SK-N-SH treated with all-trans-retinoic acid at 6 μM for 48 hours (cell line): ENCODE results near the gene C14orf180.

Experiments used
- ARNTL ChIP-seq: fragments of 450-650 bp; formaldehyde crosslinking; IDR thresholded peaks from 2 replicates; pipeline ENCODE4 v1.5.0; 2020; ENCODE audit warnings: low read depth, mild to moderate bottlenecking, moderate library complexity, borderline replicate concordance
- BACH2 ChIP-seq: fragments of 250-450 bp; sonication (Bioruptor Pico); IDR thresholded peaks from 2 replicates; pipeline ENCODE4 v1.9.0; 2021; ENCODE audit warnings: mild to moderate bottlenecking, borderline replicate concordance
- PATZ1 ChIP-seq: fragments of 250-450 bp; sonication (Bioruptor Pico); IDR thresholded peaks from 2 replicates; pipeline ENCODE4 v1.8.0; 2020; ENCODE audit warnings: mild to moderate bottlenecking, moderate library complexity, borderline replicate concordance
- POU6F1 ChIP-seq: fragments of 250-450 bp; sonication (Bioruptor Pico); IDR thresholded peaks from 2 replicates; pipeline ENCODE4 v1.8.0; 2021; ENCODE audit warnings: low read depth, mild to moderate bottlenecking, moderate library complexity, borderline replicate concordance
- PPARA ChIP-seq: fragments of 250-450 bp; sonication (Bioruptor Pico); IDR thresholded peaks from 2 replicates; pipeline ENCODE4 v1.5.0; 2020; ENCODE audit warnings: mild to moderate bottlenecking, borderline replicate concordance
- SNAI2 ChIP-seq: fragments of 250-450 bp; sonication (Bioruptor Pico); IDR thresholded peaks from 2 replicates; pipeline ENCODE4 v1.5.0; 2020; ENCODE audit warnings: mild to moderate bottlenecking, moderate library complexity
- TOX ChIP-seq: fragments of 250-450 bp; sonication (Bioruptor Pico); IDR thresholded peaks from 2 replicates; pipeline ENCODE4 v1.8.0; 2021; ENCODE audit warnings: mild to moderate bottlenecking, moderate library complexity, borderline replicate concordance
- ZFP30 ChIP-seq: fragments of 450-650 bp; formaldehyde crosslinking; IDR thresholded peaks from 2 replicates; pipeline ENCODE4 v1.5.0; 2022; ENCODE audit warnings: mild to moderate bottlenecking, moderate library complexity
- ZNF565 ChIP-seq: fragments of 450-650 bp; formaldehyde crosslinking; conservative IDR thresholded peaks from 2 replicates; pipeline ENCODE4 v1.5.0; 2020; ENCODE audit warnings: low read depth, mild to moderate bottlenecking, moderate library complexity

- TF ChIP-seq POU6F1 (no peak), BACH2 (CRISPR knock-in tag) (no peak), ARNTL (CRISPR knock-in tag) (no peak), PATZ1 (CRISPR knock-in tag) (no peak), SNAI2 (CRISPR knock-in tag) (no peak), ZFP30 (no peak), ZNF565 (no peak), PPARA (CRISPR knock-in tag) (no peak), TOX (CRISPR knock-in tag) (no peak)
These were observed 14.6 kb upstream of the C14orf180 start for GRCh38 chr14:104564744-104565679.
